Cardiac muscle cell (in vitro differentiated cells and primary cell): ENCODE data around the gene RHOBTB3. TPM values are rescaled to one million over a fixed set of nuclear protein-coding genes. Genes with fewer than 3 reads are reported as not detected.
A peak's percentile ranks its signal among the peaks of the same experiment; 100 is the strongest.

Experiments
- DNase-seq, 2 donors: peaks; one replicate each; pipeline versions ENCODE4 v3.0.0 to v3.0.0-alpha.2; 2010 to 2017; ENCODE audit warnings: low read depth in 1 of 2, low spot score in 1 of 2
- H3K27ac ChIP-seq: fragments of 200-600 bp; sonication (generic); 2 replicates; pipeline ENCODE4 v1.5.1; 2016
- H3K27me3 ChIP-seq: fragments of 200-600 bp; sonication (generic); 2 replicates; pipeline ENCODE4 v1.6.0; 2016; ENCODE audit warnings: control low read depth
- H3K36me3 ChIP-seq: fragments of 200-600 bp; sonication (generic); 2 replicates; pipeline ENCODE4 v1.5.1; 2016; ENCODE audit warnings: control low read depth
- H3K4me1 ChIP-seq: fragments of 200-600 bp; sonication (generic); 2 replicates; pipeline ENCODE4 v1.8.1; 2017; ENCODE audit warnings: low read depth, mild to moderate bottlenecking, mixed run types
- H3K4me3 ChIP-seq: fragments of 200-600 bp; sonication (generic); 2 replicates; pipeline ENCODE4 v1.5.1; 2016; ENCODE audit warnings: mild to moderate bottlenecking
- H3K9me3 ChIP-seq: fragments of 200-600 bp; sonication (generic); 2 replicates; pipeline ENCODE4 v1.5.1; 2017; ENCODE audit warnings: low read depth, mild to moderate bottlenecking, control low read depth
- polyA plus RNA-seq: library from polyadenylated mRNA; unstranded; fragments of >200 nt; fragmentation: Nextera tagmentation; extraction: Ambion mirVana; gene quantifications from 2 replicates; pipeline ENCODE4 v1.2.1, GENCODE V29; 2016
- total RNA-seq: library from RNA; depleted of rRNA; stranded (reverse); fragments of >200 nt; gene quantifications from 2 replicates; pipeline ENCODE4 v1.2.3, GENCODE V29; 2016
- TF ChIP-seq, protein P1 (sequence below): IDR thresholded peaks from 2 replicates; pipeline ENCODE4 v1.5.1; 2012; ENCODE audit warnings: low read depth, mild to moderate bottlenecking, low read length

RHOBTB3 gene
- total and polyA plus RNA-seq, 2 experiments from 2014 or later, result 455 to 477 TPM

DNA sequence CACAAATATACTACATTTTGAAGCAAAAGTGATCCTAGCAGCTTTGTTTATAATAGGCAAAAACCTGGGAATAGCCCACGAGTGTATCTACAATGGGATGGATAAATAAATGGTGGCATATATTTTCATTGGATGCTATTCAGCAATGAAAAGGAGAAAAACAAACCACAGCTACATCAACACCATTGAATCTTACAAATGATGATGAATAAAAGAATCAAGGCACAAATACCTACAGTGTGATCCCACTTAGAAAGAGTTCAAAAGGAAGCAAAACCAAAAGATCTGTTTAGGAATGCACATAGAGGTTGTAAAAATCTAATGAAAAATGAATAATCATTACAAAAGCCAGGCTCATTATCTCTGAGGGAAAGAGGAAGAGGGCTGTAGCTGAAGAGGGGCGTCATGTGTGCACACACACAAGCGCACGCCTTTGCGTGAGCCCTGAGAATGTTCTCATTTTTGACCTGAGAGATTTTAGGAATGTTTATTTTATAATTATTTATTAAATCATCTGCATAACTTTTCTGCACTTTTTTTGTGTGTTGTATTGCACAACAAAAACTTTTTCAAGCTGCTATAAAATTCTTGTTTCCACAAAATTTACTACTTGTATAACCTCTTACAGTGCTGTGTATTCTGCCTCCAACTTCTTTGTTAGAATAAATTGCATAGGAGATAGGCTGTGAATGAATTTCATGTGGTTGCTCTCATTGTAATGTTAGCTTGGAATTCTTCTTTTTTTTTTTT lies 5.9 kb upstream of the RHOBTB3 start:
- no peak overlapping the region for H3K4me3 ChIP-seq
- no peak for DNase-seq
- H3K27ac ChIP-seq, result no peak overlapping the region
- H3K9me3 ChIP-seq, result no peaks in the 10 kb centered on the region
- H3K27me3 ChIP-seq, result no peaks in the 10 kb centered on the region
- H3K36me3 ChIP-seq, result no peaks in the 10 kb centered on the region
- TF ChIP-seq, protein P1, sequence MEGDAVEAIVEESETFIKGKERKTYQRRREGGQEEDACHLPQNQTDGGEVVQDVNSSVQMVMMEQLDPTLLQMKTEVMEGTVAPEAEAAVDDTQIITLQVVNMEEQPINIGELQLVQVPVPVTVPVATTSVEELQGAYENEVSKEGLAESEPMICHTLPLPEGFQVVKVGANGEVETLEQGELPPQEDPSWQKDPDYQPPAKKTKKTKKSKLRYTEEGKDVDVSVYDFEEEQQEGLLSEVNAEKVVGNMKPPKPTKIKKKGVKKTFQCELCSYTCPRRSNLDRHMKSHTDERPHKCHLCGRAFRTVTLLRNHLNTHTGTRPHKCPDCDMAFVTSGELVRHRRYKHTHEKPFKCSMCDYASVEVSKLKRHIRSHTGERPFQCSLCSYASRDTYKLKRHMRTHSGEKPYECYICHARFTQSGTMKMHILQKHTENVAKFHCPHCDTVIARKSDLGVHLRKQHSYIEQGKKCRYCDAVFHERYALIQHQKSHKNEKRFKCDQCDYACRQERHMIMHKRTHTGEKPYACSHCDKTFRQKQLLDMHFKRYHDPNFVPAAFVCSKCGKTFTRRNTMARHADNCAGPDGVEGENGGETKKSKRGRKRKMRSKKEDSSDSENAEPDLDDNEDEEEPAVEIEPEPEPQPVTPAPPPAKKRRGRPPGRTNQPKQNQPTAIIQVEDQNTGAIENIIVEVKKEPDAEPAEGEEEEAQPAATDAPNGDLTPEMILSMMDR, result no peak
- peaks cover 60% of the 10 kb centered on the region for H3K4me1 ChIP-seq

DNA sequence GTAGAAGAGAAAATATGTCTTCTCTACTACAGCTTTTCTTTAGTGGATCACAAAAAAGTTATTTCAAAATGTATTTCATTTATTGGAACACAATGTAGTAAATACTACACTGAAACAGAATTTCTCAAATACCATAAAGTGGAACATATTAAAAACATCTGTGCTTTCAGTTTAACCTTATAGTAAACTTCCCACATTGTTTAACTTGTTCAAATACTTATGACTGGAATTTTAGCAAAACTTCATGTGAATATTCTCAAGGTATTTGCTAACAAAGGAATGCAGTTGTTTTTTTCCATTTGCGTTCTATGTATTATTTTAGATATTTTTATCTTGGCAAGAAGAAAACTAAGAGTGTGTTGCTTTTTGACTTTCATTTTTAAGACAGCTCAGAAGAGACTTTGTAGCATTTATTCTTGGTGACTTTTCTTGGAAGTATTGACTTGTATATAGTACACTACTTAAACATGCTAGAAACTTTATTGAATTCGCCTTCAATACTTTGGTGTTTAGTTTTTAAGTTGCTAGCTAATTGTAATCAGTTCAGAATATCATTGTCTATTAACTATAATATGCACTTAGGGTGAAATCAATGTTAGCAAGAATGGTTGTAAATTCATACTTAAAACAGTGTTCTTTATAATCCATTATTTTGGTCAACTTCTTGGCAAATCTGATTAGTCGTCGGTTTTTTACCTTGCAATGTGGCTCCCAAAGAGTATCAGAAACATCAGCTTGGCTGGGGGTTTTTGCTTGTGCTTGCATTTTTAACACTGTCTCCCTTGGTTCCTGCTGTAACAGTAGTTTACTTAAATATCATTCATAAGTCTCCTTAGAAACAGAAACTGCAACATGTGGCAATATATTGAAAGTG lies 5.0 kb upstream of the RHOBTB3 start:
- H3K36me3 ChIP-seq, result no peaks in the 10 kb centered on the region

DNA sequence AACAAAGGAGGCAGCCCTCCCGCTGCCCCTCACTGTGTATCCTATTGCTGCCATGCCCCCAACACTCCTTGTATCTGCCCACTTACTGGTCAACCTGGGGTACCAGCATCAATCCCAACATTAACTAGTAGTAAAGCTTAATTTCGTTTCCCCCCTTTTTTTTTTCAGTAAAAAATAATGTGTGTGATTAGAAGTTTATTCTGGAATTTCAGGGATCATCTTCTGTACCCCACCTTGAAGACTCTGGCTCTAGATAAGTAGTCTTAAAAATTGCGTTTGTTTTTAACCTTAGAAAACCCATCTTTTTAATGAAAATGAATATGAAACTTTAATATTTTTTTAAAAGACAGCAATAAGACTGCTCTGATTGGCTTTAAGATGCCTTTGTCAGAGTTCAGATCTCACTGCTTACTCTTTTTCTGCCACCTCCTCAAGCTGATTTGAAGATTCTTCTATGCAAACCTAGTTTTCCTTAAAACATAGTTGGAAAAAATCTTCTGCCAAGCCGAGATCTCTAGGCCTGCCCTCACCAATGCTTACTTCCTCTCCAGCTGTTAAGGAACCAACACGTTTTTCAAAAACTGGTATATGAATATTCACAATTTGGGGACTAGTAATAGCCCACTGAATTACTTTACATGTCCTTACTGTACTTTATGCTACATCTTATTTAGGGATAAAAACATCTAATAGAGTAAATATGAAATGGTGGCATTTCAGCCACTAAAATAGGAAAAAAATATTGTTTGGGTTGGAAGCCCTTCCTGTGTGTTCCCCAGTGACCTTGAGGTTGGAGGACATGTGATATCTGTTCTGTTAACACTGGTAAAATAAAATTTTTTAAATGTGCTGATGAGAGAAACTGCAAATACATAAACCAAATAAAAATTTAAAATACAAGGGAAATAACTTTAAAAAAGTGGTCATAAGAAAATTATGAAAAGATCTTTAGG lies 4.0 kb upstream of the RHOBTB3 start:
- Histone ChIP-seq H3K9me3 (no peaks in the 10 kb centered on the region), H3K27ac (peak overlapping the region; percentile 96), H3K36me3 (no peaks in the 10 kb centered on the region), H3K27me3 (no peaks in the 10 kb centered on the region), H3K4me3 (no peak overlapping the region), H3K4me1 (peaks cover 42% of the 10 kb centered on the region)
- TF ChIP-seq, protein P1, result no peak
- peak in 1 of 2 donors; percentile 24 for DNase-seq

More for the DNA sequence above, 5.0 kb upstream of the RHOBTB3 start:
- Histone ChIP-seq H3K27me3 (no peaks in the 10 kb centered on the region), H3K4me3 (no peak overlapping the region), H3K27ac (no peak overlapping the region), H3K9me3 (no peaks in the 10 kb centered on the region), H3K4me1 (peaks cover 50% of the 10 kb centered on the region)
- TF ChIP-seq, protein P1, result no peak
- peak in 1 of 2 donors; percentile 46 for DNase-seq

DNA sequence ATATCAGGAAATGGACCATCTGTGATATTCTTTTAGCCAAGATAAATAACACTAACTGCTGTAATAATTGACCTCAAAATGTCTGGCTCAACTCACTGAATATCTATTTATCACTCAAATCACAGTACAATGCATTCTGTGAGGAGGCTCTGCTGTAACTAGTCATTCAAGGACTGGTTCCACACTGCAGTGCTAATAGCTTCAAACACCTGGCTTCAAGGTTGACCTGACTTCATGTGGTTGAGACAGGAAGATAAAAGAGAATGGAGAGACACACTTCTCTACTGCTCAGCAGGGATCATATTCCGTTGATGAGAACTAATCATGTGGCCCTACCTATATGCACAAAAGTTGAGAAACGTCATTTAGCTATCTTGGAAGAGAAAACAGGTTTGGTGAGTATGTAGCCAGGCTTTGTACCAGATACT lies 3.4 kb upstream of the RHOBTB3 start:
- H3K4me3 ChIP-seq, result no peak overlapping the region
- no peaks in the 10 kb centered on the region for H3K36me3 ChIP-seq
- TF ChIP-seq, protein P1, result no peak
- H3K27me3 ChIP-seq, result no peaks in the 10 kb centered on the region
- no peaks in the 10 kb centered on the region for H3K9me3 ChIP-seq
- H3K27ac ChIP-seq, result peak overlapping the region; percentile 96
- H3K4me1 ChIP-seq, result peaks cover 42% of the 10 kb centered on the region
- DNase-seq, result peak in 1 of 2 donors; percentile 36
